Hematopoietic multipotent progenitor cell treated with erythropoietin and hydrocortisone succinate and interleukin-3 and kit ligand, for 6 days (in vitro differentiated cells): ENCODE measurements around the gene HRC.
"Not testable (repeated sequence)": the region's sequence is repeated elsewhere in the genome, so short reads cannot be mapped to it uniquely, and the experiment has no call there.

Experiments
- DNase-seq: peaks from one replicate; pipeline ENCODE4 v3.0.0-alpha.2; 2015

HRC gene

DNA sequence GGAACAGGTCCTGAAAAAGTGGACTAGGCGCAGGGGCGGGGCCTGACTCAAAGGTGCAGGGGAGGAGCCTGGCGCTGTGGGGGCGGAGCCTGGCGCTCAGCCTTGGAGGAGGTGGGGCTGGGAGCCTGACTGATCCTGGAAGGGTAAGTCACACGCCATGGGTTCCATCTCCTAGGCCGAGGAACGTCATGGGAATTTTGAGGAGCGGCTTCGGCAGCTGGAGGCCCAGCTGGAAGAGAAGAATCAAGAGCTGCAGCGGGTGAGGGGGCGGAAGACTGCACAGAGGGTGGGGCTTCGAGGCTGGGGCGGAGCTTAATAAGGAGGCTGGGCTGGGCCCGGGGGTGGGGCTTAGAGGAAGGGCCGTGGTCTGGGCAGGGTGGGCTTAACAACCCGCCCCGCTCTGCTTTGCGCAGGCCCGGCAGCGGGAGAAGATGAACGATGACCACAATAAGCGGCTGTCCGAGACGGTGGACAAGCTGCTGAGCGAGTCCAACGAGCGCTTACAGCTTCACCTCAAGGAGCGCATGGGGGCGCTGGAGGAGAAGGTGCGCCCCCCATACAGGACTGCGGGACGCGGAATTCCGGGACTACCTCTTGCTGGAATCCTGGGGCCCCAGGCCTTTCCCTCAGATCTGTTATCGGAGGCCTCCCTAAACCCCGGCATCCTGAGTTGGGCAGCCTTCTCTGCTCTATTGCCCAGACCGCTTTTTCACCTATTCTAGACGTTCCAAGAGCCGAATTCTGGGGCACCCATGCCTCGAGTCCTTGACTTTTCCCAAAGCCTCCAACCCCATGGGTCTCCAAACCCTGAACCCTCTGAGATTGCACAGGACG is 21.4 kb downstream of the HRC start:
- peak; percentile 76 for DNase-seq

DNA sequence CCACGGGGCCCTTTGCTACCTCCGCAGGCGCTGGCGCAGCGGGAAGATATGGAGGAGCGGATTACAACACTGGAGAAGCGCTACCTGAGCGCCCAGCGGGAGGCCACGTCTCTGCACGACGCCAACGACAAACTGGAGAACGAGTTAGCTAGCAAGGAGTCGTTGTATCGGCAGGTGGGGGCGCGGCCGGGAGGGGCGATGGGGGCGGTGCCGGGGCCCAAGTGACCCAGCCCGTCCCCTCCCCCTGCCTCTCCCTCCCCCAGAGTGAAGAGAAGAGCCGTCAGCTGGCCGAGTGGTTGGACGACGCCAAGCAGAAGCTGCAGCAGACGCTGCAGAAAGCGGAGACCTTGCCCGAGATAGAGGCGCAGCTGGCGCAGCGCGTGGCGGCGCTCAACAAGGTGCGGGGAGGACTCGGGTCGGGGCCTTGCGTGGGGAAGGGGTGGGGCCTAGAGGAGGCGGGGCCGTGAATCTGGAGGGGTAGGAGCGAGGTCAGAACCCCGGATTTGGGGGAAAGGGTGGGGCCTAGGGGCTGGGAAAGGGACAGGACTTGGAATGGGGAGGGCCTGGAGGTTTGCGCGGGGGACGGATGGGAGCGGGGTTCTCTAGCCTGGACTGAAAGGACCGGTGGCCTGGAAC is 22.1 kb downstream of the HRC start:
- peak; percentile 52 for DNase-seq

DNA sequence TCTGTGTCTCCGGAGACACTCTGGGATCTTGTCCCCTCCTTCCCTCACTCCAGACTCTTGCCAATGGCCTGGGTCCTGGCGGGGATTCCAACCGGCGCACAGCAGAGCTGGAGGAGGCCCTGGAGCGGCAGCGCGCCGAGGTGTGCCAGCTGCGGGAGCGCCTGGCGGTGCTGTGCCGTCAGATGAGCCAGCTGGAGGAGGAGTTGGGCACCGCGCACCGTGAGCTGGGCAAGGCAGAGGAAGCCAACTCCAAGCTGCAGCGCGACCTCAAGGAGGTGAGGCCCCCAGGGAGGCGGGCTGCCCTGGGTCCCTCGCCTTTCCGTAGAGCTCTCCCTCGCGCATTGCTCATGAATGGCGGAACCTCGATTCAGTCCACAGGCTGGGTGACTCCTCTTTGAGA is 24.9 kb downstream of the HRC start:
- DNase-seq, result no peak

DNA sequence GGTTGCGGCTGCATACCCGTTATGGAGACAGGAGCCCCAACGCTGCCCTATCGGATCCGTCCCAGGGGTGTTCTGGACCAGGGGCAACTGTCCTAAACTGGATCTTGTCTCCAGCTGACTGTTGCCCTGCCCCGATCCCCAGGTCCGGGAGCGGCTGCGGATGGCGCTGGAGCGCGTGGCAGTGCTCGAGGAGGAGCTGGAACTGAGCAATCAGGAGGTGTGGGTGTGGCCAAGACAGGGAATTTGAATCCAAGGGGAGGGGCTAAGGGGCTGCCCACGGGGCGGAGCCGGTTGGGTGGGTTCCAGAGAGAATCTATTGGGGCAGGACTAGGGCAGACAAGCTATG is 26.0 kb downstream of the HRC start:
- DNase-seq, result no peak

DNA sequence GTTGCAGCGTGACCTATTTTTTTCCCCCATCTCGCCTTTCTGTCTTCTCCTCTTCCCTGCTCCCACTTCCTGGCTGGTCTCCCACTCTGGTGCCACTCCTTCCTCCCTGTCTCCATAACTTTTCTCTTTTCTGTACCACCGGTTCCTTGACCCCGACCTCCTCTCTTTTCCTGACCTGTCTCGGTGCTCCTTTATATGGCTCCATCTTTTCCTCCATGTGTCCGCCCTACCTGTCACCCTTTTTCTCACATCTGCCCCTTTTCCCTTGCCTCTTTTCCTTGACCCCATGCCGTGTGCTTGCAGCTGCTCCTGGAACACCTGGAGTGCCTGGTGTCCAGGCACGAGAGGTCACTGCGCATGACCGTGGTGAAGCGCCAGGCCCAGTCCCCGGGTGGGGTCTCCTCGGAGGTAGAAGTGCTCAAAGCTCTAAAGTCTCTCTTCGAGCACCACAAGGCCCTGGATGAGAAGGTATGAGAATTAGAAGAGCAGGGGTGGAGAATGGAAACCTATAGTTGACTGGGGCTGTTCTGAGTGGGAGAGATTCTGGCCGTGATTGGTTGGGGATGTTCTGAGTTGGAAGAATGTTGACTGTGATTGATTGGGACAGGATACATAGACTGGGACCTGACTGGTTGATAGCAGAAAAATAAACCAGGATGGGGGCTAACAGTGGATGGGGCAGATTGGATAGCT is 26.5 kb downstream of the HRC start:
- DNase-seq, result no peak

DNA sequence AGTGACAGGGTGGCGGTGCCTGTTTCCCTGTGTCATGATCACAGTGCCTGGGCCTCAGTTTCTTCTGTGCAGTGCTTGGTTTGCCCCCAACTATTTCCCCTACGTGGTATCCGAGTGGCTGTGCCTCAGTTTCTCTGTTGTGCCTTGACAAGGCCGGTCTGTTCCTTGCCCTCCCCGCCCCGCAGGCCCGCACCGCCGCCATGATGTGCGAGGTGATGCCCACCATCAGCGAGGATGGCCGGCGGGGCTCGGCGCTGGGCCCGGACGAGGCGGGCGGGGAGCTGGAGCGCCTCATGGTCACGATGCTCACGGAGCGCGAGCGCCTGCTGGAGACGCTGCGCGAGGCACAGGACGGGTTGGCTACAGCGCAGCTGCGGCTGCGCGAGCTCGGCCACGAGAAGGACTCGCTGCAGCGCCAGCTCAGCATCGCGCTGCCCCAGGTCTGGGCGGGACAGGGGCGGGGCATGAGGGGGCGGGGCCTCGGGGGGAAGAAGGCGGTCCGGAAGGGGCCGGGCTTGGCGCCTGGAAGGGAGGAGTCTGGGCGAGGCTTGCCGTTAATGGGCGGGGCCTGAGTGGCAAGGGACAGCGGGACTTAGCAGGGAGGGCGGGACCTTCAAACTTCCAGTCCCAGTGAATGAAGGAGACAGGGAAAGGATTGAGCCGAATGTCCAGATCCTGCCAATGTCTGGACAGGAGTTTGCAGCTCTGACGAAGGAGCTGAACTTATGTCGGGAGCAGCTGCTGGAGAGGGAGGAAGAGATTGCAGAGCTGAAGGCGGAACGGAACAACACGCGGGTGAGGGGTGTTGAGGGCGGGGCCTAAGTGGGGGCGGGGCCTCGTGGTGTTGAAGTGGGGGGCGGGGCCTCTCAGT is 27.3 kb downstream of the HRC start:
- peak; percentile 99 for DNase-seq

DNA sequence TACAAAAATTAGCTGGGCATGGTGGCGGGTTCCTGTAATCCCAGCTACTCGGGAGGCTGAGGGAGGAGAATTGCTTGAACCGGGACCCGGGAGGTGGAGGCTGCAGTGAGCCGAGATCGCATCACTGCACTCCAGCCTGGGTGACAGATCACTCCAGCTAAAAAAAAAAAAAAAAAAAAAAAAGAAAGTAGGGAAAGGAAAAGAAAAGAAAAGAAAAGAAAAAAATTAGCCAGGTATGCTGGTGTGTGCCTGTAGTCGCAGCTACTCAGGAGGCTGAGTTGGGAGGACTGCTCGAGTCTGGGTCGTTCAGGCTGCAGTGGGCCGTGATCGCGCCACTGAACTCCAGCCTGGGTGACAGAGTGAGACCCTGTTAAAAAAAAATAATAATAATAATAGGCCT is 28.0 kb downstream of the HRC start:
- not testable (repeated sequence) for DNase-seq

DNA sequence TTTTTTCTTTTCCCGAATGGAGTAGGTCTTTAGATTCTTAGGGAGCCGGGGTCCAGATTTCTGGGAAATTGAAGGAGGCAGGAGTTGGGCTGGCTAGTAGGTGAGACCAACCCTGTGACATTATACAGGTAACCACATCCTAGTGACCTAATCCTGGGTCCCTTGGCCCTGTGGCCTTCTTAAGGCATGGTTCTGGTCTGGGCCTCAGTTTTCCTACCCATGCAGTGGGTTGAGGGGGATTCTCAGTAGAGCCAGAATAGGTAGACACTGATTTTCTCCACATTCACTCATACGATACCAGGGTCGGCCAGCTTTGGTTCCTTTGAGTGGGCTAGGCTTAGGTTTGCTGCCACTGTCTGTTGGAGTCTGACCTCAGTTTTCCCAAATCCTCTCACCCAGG is 28.6 kb downstream of the HRC start:
- DNase-seq, result no peak

DNA sequence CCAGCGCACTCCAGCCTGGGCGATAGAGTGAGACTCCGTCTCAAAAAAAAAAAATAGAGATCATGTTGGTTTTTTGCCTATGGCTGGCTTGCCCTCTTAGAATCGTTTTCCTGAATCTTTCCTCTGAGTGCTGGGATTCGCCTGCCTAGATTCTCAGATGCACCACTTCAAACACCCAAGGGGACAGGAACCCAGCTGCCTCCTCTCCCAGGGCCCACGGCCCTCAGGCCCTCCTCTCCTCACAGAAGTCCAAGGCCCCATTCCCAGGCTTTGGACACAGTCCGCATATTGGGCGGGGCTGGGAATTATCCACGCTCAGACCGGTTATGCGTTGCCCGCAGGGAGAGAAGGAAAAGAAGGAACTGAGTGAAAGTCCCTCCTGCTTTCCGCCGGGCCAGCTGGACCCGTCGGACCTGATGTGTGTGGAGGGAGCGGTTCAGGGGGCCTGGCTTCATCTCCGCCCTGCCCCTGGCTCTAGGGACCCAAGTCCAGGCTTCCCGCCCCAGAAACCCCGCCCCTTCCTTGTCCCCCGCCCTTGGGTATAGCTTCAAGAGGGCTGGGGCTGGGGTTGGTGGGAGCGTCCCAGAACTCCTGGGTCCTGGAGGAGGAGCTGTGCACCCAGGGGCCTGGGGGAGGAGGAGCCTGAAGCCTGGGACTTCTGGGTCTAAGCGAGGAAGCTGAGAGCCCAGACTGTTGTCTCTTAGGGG is 30.0 kb downstream of the HRC start:
- no peak for DNase-seq

DNA sequence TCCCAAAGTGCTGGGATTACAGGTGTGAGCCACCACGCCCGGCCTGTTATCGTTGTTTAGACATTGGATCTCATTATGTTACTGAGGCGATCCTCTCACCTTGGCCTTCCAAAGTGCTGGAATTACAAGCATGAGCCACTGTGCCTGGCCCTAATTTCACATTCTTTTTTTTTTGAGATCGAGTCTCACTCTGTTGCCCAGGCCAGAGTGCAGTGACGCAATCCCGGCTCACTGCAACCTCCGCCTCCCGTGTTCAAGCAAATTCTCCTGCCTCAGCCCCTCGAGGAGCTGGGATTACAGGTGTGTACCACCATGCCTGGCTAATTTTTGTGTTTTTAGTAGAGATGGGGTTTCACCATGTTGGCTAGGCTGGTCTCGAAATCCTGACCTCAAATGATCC is 31.9 kb downstream of the HRC start:
- DNase-seq, result not testable (repeated sequence)

DNA sequence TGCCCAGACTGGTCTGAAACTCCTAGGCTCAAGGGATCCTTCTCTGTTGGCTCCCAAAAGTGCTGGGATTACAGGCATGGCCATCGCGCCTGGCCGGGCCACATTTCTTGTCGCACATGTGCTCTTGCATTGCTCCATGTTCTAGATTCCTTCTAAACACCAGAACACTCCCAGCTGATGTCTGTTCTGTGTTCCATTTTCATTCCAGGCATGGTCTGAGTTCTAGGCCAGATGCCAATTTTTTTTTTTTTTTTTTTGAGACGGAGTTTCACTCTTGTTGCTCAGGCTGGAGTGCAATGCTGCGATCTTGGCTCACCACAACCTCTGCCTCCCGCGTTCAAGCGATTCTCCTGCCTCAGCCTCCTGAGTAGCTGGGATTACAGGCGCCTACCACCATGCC is 33.4 kb downstream of the HRC start:
- DNase-seq, result not testable (repeated sequence)

DNA sequence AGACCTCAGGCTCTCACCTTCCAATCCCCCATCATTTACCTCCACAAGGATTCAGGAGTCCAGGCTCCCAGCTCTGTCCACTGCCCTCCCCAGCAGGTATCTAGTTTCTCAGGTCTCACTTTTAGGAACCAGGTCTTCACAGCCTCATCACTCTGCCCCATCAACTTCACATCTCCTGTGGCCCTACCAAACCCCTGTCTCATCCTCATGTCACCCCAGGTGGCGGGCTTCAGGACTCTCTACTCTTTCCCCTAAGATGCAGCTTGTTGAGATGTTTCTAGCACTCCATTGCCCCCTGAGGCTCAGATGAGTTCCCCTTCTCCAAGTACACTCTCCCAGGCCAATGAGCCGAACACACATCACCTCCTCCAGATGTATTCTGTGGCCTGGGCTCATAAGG is 34.3 kb downstream of the HRC start:
- DNase-seq, result no peak

DNA sequence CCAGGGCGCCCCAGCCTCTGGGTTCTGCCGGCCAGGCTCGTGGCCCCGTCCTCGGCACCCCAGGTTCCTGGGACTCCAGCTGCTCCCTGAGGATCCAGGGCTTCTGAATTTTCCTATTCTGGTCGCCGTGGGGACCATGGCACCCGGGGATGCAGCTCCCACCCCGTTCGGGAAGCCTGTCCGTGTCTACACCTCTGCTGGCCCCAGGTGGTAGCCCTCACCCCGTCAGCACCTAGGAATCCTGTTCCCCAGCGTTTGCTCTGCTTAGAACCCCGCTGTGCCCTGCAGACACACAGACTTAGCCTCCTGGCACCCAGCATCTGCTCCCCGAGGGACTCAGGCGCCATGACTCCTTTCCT is 34.9 kb downstream of the HRC start:
- no peak for DNase-seq

DNA sequence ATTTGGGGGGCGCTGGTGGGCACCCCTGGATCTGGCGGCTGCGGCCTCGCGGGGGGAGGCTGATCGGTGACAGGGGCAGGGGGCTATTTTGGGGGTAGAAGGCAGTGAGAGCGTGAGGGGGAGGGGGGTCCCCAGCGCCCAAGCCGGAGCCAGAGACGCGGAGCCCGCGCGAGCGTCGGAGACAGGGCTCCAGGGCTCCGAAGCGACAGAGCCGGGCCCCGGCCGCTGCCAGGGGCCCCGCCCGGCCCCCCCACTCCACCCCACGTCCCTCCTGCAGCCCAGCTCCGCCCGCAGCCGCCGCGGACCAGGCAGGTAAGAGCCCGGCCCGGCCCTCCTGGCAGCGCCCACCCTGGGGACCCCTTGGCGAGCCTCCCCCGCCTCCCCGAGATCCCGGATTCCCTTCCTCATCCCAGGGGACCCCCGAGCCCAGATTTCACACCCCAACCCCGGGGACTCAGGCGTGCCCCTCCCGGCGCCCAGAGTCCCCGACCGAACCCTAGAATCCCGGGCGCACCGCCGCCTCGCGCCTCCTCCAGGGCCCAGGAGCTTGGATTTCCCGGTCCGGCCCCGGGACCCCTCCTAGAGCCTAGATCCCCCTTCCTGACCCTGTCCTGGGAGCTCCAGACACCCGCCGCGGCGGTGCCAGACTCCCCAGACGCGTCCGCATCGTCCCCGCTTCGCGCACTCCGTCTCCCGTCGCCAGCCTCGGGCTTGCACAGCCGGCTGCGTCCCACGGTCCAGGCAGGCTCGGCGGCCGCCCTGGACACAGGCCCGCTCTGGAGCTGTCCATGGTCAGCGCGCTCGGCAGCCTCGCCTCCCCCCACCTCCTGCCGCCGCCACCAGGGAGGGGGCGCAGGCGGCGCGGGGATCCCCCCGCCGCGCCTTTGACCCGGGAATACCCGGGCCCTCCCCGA is 35.5 kb downstream of the HRC start, which contains the start of gene PPFIA3:
PPFIA3 (plus strand) TSS at position 134 of the 914 bp plus-strand sequence. CDS start 8,330 bp downstream, outside the sequence.
- DNase-seq, result no peak

DNA sequence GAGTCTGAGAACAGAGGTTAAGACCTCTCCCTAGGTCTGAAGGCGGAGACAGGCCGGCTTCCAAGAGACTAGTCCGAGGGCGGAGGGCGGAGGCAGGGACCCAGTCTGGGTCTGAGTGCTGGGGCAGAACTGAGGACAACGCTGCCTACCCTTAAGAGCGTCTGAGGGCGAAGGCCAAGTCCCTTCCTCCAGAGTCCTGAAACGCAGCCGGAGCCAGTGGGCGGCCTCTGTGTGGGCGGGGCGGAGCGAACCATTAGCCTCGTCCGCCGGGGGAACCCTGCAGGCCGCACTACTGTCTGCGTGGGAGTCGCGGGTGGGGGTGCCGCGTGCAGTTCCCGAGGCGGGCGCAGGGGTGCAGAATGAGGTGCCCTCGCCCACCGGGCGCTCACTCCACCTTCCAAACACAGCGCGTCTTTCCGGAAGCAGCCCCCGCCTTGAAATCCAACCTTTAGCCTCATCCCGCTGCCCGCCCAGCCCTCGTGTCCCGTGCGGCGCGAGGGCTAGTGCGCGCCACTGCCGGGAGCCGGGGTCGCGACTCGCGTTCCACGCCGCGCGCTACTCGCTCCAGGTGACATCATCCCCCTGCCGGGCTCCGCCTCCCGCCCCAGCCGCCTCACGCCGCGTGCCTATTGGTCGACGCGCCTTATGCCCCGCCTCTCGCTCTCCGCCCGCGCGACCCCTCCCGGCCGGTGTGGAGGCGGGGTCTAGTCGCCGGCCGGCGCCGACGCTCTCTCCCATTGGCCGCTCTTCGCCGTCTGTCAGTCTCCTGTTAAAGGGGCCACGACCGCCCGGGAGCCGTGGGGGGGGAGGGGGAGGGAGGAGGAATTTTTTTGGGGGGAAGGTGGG is 36.4 kb downstream of the HRC start, which contains the start of gene C19orf73:
C19orf73 (minus strand) TSS at position 579 of the 846 bp plus-strand sequence; CDS start at position 458, 121 bp downstream.
- DNase-seq, result peak; percentile 96

DNA sequence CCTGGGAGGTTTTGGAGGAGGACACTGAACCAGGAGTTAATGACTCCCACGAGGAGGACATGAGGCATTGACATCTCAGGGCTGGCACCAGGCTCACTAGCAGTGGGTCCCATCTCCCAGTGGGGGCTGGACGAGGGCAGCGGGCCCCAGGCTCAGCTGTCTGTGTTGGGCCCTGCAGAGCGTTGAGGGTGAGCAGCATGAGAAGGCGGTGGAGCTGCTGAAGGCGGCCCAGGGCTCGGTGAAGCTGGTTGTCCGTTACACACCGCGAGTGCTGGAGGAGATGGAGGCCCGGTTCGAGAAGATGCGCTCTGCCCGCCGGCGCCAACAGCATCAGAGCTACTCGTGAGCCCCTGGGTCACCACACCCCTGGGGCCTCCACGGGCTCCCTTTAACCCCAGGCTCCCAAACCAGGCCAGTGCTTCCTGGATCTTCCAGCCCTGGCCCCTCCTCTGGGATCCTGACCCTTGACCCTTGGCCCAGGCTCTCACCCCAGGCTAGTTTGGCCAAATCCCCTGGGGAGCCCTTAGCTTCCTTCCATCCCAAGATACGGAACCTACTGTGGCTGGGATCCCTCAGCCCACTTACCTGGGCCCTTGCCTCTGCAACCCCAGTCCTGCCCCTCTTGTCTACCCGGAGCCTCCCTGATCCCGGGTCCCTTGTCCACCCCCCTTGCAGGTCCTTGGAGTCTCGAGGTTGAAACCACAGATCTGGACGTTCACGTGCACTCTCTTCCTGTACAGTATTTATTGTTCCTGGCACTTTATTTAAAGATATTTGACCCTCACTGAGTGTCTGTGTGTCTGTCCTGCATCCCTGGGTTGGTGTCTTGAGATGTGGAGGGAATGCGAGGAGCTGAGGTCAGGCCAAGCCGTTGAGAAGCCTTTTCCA is 37.3 kb downstream of the HRC start:
- DNase-seq, result no peak

DNA sequence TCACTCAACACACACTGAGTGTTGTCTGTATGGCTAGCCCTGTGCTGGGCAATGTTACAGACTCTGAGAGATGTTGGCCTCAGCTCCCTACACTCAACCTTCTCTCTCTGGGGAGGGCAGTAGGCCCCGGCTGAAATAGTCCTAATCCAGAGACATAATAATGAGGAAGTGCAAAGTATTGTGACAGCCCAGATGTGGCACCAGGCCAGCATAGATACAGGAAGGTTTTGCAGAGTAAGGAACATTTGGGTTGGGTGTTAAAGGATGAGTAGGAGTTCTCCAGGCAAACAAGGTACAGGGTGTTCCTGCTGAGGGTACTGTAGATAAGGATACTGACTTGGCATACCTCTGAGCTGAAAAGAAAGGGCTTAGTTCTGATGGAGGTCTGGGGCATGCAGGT is 38.7 kb downstream of the HRC start:
- peak; percentile 78 for DNase-seq

DNA sequence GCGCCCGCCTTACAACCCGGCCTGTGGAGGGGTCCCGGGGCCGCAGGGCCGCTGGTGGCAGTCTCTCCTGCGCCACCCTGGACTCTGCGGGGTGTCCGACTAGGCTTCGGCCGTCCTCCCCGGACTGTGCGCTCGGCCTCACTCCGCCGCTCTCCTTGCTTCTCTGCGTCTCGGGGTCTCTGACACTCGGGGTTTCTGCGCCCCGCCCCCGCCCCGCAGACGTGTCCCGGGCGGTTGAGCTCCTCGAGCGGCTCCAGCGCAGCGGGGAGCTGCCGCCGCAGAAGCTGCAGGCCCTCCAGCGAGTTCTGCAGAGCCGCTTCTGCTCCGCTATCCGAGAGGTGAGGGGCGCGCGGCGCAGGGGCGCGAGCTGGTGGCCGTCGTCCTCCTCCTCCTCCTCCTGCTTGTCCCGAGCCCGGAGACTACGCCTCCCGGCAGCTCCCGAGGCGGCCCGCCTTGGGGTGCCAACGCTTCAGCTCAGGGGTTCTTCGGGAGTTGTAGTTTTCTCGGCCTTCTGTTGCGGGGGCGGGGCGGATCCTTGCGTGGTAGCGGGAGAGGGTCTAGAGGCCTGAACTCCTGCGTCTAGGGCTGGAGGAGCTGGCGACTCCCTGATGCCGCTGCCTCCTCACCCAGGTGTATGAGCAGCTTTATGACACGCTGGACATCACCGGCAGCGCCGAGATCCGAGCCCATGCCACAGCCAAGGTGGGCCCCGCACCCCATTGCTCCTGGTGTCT is 40.4 kb downstream of the HRC start:
- peak; percentile 80 for DNase-seq
